Smooth muscle cell (in vitro differentiated cells): ENCODE results near the gene NRDC. TPM values are rescaled to one million over a fixed set of nuclear protein-coding genes. Genes with fewer than 3 reads are reported as not detected.

Experiments used
- DNase-seq: peaks from one replicate; lab custom pipeline; 2025; ENCODE audit not compliant: unreplicated experiment; lab: John Stamatoyannopoulos, UW
- H2AFZ ChIP-seq: fragments of 200-600 bp; sonication (generic); 2 replicates; pipeline ENCODE4 v1.6.0; 2016; ENCODE audit warnings: antibody characterized with exemption, low read depth, mild to moderate bottlenecking
- H3F3A ChIP-seq: fragments of 200-600 bp; sonication (generic); 2 replicates; pipeline ENCODE4 v1.6.0; 2017; ENCODE audit warnings: antibody characterized with exemption, low read depth
- H3K27ac ChIP-seq: fragments of 200-600 bp; sonication (generic); 2 replicates; pipeline ENCODE4 v1.5.1; 2016; ENCODE audit warnings: low read depth, mild to moderate bottlenecking
- H3K27me3 ChIP-seq: fragments of 200-600 bp; sonication (generic); 2 replicates; pipeline ENCODE4 v1.6.1; 2016; ENCODE audit warnings: low read depth, mild to moderate bottlenecking
- H3K36me3 ChIP-seq: fragments of 200-600 bp; sonication (generic); 2 replicates; pipeline ENCODE4 v1.5.1; 2016; ENCODE audit warnings: low read depth
- H3K4me1 ChIP-seq: fragments of 200-600 bp; sonication (generic); 2 replicates; pipeline ENCODE4 v1.5.1; 2016; ENCODE audit warnings: low read depth
- H3K4me2 ChIP-seq: fragments of 200-600 bp; sonication (generic); 2 replicates; pipeline ENCODE4 v1.6.0; 2016; ENCODE audit warnings: mild to moderate bottlenecking
- H3K4me3 ChIP-seq: fragments of 200-600 bp; sonication (generic); 2 replicates; pipeline ENCODE4 v1.5.1; 2016; ENCODE audit warnings: mild to moderate bottlenecking
- H3K79me2 ChIP-seq: fragments of 200-600 bp; sonication (generic); 2 replicates; pipeline ENCODE4 v1.6.0; 2016; ENCODE audit warnings: low read depth, mild to moderate bottlenecking
- H3K9ac ChIP-seq: fragments of 200-600 bp; sonication (generic); 2 replicates; pipeline ENCODE4 v1.6.0; 2016; ENCODE audit warnings: low read depth
- H3K9me3 ChIP-seq: fragments of 200-600 bp; sonication (generic); replicated peaks from 2 replicates; pipeline ENCODE4 v1.5.1; 2016; ENCODE audit warnings: low read depth
- H4K20me1 ChIP-seq: fragments of 200-600 bp; sonication (generic); 2 replicates; pipeline ENCODE4 v1.6.0; 2016; ENCODE audit warnings: low read depth
- CTCF ChIP-seq: fragments of 200-600 bp; sonication (generic); IDR thresholded peaks from 2 replicates; pipeline ENCODE4 v1.5.1; 2017; ENCODE audit warnings: borderline replicate concordance, mild to moderate bottlenecking, antibody characterized with exemption; ENCODE audit not compliant: insufficient read depth, poor library complexity, severe bottlenecking
- WGBS: methylation state at CpG from one replicate; pipeline ENCODE4 v1.1.7; 2016; ENCODE audit warnings: low lambda C conversion rate; 5-methylcytosine and 5-hydroxymethylcytosine counted together
- polyA plus RNA-seq: library from polyadenylated mRNA; unstranded; fragments of >200 nt; fragmentation: Nextera tagmentation; extraction: Ambion mirVana; gene quantifications from 2 replicates; pipeline ENCODE4 v1.2.1, GENCODE V29; 2016
- total RNA-seq: library from RNA; depleted of rRNA; stranded (reverse); fragments of >200 nt; gene quantifications from 2 replicates; pipeline ENCODE4 v1.2.3, GENCODE V29; 2014

NRDC gene
- total and polyA plus RNA-seq, 2 experiments from 2014 or later, result 81.5 to 96.1 TPM

- H4K20me1 ChIP-seq, result peaks cover 96% of the 10 kb centered on the region
- 96% methylated on average over 6 of the region's 6 CpGs for WGBS
Measured at GRCh38 chr1:51871351-51871975, 7.1 kb downstream of the NRDC start.

GRCh38 chr1:51870603-51871350 is 7.8 kb downstream of the NRDC start:
- no peak overlapping the region for H2AFZ ChIP-seq
- no peak for TF ChIP-seq CTCF
- H3K9ac ChIP-seq, result no peak overlapping the region
- no peak overlapping the region for H3K27ac ChIP-seq
- WGBS, result 95% methylated on average over 7 of the region's 7 CpGs
- H3K9me3 ChIP-seq, result no peaks in the 10 kb centered on the region
- no peaks in the 10 kb centered on the region for H3K27me3 ChIP-seq
- H4K20me1 ChIP-seq, result peaks cover 98% of the 10 kb centered on the region
- H3K4me2 ChIP-seq, result no peak overlapping the region
- H3K79me2 ChIP-seq, result peaks cover 100% of the 10 kb centered on the region
- H3K36me3 ChIP-seq, result no peaks in the 10 kb centered on the region
- peaks cover 10% of the 10 kb centered on the region for H3K4me1 ChIP-seq
- H3F3A ChIP-seq, result no peaks in the 10 kb centered on the region
- H3K4me3 ChIP-seq, result no peak overlapping the region
- no peak for DNase-seq

More at GRCh38 chr1:51871351-51871975, 7.1 kb downstream of the NRDC start:
- Histone ChIP-seq H3K27ac (no peak overlapping the region), H3K36me3 (no peaks in the 10 kb centered on the region), H3K27me3 (no peaks in the 10 kb centered on the region), H3K79me2 (peaks cover 100% of the 10 kb centered on the region), H3K4me1 (peaks cover 17% of the 10 kb centered on the region), H3K9me3 (no peaks in the 10 kb centered on the region), H3F3A (no peaks in the 10 kb centered on the region), H3K9ac (no peak overlapping the region), H3K4me3 (no peak overlapping the region), H3K4me2 (no peak overlapping the region), H2AFZ (no peak overlapping the region)
- no peak for DNase-seq
- no peak for TF ChIP-seq CTCF

GRCh38 chr1:51867479-51868232 is 10.9 kb downstream of the NRDC start:
- Histone ChIP-seq H3K36me3 (no peaks in the 10 kb centered on the region), H3F3A (no peaks in the 10 kb centered on the region), H3K4me1 (no peaks in the 10 kb centered on the region), H3K27me3 (no peaks in the 10 kb centered on the region), H3K9ac (no peak overlapping the region), H3K4me2 (no peak overlapping the region), H2AFZ (no peak overlapping the region), H3K27ac (no peak overlapping the region), H4K20me1 (peaks cover 96% of the 10 kb centered on the region), H3K9me3 (no peaks in the 10 kb centered on the region), H3K79me2 (peaks cover 99% of the 10 kb centered on the region), H3K4me3 (no peak overlapping the region)
- TF ChIP-seq CTCF, result no peak
- no peak for DNase-seq
- 92% methylated on average over 4 of the region's 4 CpGs for WGBS
